Spleen (tissue), 11 donors: ENCODE data around the gene TMEM236. TPM values are rescaled to one million over a fixed set of nuclear protein-coding genes. Genes with fewer than 3 reads are reported as not detected.
A peak's percentile ranks its signal among the peaks of the same experiment; 100 is the strongest.

Experiments
- DNase-seq: peaks from one replicate; pipeline ENCODE4 v3.0.0-alpha.2; 2020
- H3K27ac ChIP-seq, 8 donors: fragments of 200-600 bp; sonication (generic) in 7 of 8; 1 replicate in 4 of 8; 2 replicates in 4 of 8; pipeline versions ENCODE4 v1.5.0 to v1.8.0; 2016 to 2021; ENCODE audit warnings: inconsistent platforms in 4 of 8, mild to moderate bottlenecking in 4 of 8, moderate library complexity in 1 of 8
- H3K27me3 ChIP-seq, 7 donors: fragments of 200-600 bp; sonication (generic) in 6 of 7; replicated peaks in 1 of 7; 1 replicate in 4 of 7; 2 replicates in 3 of 7; pipeline versions ENCODE4 v1.5.0 to v1.8.0; 2016 to 2021; ENCODE audit warnings: inconsistent platforms in 3 of 7, mild to moderate bottlenecking in 1 of 7
- H3K36me3 ChIP-seq, 6 donors: fragments of 200-600 bp; sonication (generic) in 5 of 6; 1 replicate in 4 of 6; 2 replicates in 2 of 6; pipeline versions ENCODE4 v1.5.0 to v1.8.0; 2016 to 2021; ENCODE audit warnings: inconsistent platforms in 2 of 6
- H3K4me1 ChIP-seq, 6 donors: fragments of 200-600 bp; sonication (generic) in 5 of 6; 1 replicate in 3 of 6; 2 replicates in 3 of 6; pipeline versions ENCODE4 v1.5.0 to v1.8.0; 2016 to 2021; ENCODE audit warnings: inconsistent platforms in 3 of 6
- H3K4me3 ChIP-seq, 8 donors: fragments of 200-600 bp; sonication (generic) in 7 of 8; 1 replicate in 4 of 8; 2 replicates in 4 of 8; pipeline versions ENCODE4 v1.5.0 to v1.8.0; 2016 to 2021; ENCODE audit warnings: inconsistent platforms in 4 of 8, mild to moderate bottlenecking in 4 of 8, moderate library complexity in 2 of 8
- H3K9me3 ChIP-seq, 8 donors: fragments of 200-600 bp; sonication (generic) in 7 of 8; 1 replicate in 4 of 8; 2 replicates in 4 of 8; pipeline versions ENCODE4 v1.5.0 to v1.8.0; 2016 to 2021; ENCODE audit warnings: inconsistent platforms in 4 of 8
- CTCF ChIP-seq, 11 experiments: fragments of 200-600 bp in 7 of 11; fragments of 450-650 bp in 4 of 11; sonication (generic) in 4 of 11; IDR thresholded peaks in 8 of 11; conservative IDR thresholded peaks in 3 of 11; 1 replicate in 7 of 11; 2 replicates in 4 of 11; pipeline versions ENCODE4 v1.4.0 to v1.8.0; 2016 to 2021; ENCODE audit warnings: antibody characterized with exemption in 11 of 11, inconsistent platforms in 4 of 11, mild to moderate bottlenecking in 1 of 11
- POLR2A ChIP-seq, 3 donors: fragments of 450-650 bp; IDR thresholded peaks; one replicate each; pipeline ENCODE4 v1.5.1; 2017; ENCODE audit warnings: antibody characterized with exemption in 3 of 3, mild to moderate bottlenecking in 1 of 3
- POLR2AphosphoS5 ChIP-seq, 3 donors: sonication (generic); formaldehyde crosslinking; IDR thresholded peaks; one replicate each; pipeline ENCODE4 v1.5.1; 2017; ENCODE audit warnings: antibody characterized with exemption in 3 of 3
- WGBS, 5 donors: extraction: QIAGEN DNeasy Blood & Tissue Kit in 3 of 5; methylation state at CpG; one replicate each; pipeline versions ENCODE4 v1.1.5 to v1.1.7; 2013 to 2018; 5-methylcytosine and 5-hydroxymethylcytosine counted together
- intact Hi-C: fragments of 100-400 bp; cut with DNase I; formaldehyde crosslinking; loops from one replicate; pipeline ENCODE4 v1.15.0; 2023; ENCODE audit warnings: low total_unique reads
- polyA plus RNA-seq, 3 donors: library from polyadenylated mRNA; stranded (reverse); fragments of 200-250 nt; gene quantifications; one replicate each; pipeline ENCODE4 v1.2.1, GENCODE V29; 2013
- total RNA-seq, 7 donors: library from RNA; depleted of rRNA in 3 of 7; stranded (reverse); fragments of >200 nt in 3 of 7; fragmentation: NEBNext Ultra II Directional in 4 of 7; extraction: Animal tissue kit (Norgen Biotek cat#: 25700) in 4 of 7; gene quantifications; one replicate each; pipeline versions ENCODE4 v1.1.0 to v1.2.1, GENCODE V29; 2016 to 2021
- donor health status: healthy with polysubstance abuse.
- donor health status: DM: no; HTN: no; CAD: no; lungs with moderate emphysema.
- donor health status: DM: no; HTN: no; CAD: no.
- donor health status: Bipolar disorder and iron deficiency.
- donor health status: healthy.
- donor health status: DM: no; HTN: no; CAD: no.
- donor health status: DM: yes; HTN: yes; CAD: no.

TMEM236 gene
- total and polyA plus RNA-seq, 10 donors = 0.09 to 1.9 (median 0.62) TPM

GRCh38 chr10:17808971-17809841 is 57.2 kb downstream of the TMEM236 start, which contains the start of gene MRC1:
Gene MRC1, plus strand, starts transcription at chr10:17809348. Its CDS starts 118 bp downstream, at chr10:17809466.
- intact Hi-C loops = no loop called here
- peak within 1 kb of the TSS; percentile 55 to 89 (median 78) for H3K27ac ChIP-seq
- DNase-seq = no peak

GRCh38 chr10:17811146-17811865 is 59.3 kb downstream of the TMEM236 start:
- H3K27ac ChIP-seq = peak overlapping the region in 7 of 8 donors; percentile 73 to 89 (median 78)
- peak overlapping the region; percentile 13 to 65 (median 36) for H3K4me3 ChIP-seq
- no peaks in the 10 kb centered on the region for H3K9me3 ChIP-seq
- peaks cover 0 to 11% (median 0%) of the 10 kb centered on the region in 7 donors for H3K27me3 ChIP-seq
- H3K36me3 ChIP-seq = no peaks in the 10 kb centered on the region
- peaks cover 0 to 60% (median 7%) of the 10 kb centered on the region in 6 donors for H3K4me1 ChIP-seq
- DNase-seq = no peak
- TF ChIP-seq POLR2AphosphoS5 (IDR thresholded peaks at IDR 0.05) (peak in 2 of 3 donors; percentile 21 to 39), POLR2A (IDR thresholded peaks at IDR 0.05) (no peak), CTCF (IDR thresholded peaks at IDR 0.05 in 8 of 11, conservative IDR thresholded peaks at IDR 0.05 in 3 of 11) (no peak)
- 54 to 69% (median 58%) methylated on average over 4 of the region's 4 CpGs for WGBS, 5 donors
- intact Hi-C loops = no loop called here

More at GRCh38 chr10:17808971-17809841, 57.2 kb downstream of the TMEM236 start, which contains the start of gene MRC1:
- no peak for TF ChIP-seq CTCF (IDR thresholded peaks at IDR 0.05 in 8 of 11, conservative IDR thresholded peaks at IDR 0.05 in 3 of 11)
- TF ChIP-seq POLR2AphosphoS5 (IDR thresholded peaks at IDR 0.05) = peak in 2 of 3 donors; percentile 41 to 56
- no peak for TF ChIP-seq POLR2A (IDR thresholded peaks at IDR 0.05)
- peaks cover 0 to 6% (median 0%) of the 10 kb centered on the region in 8 donors for H3K9me3 ChIP-seq
- peaks cover 0 to 40% (median 0%) of the 10 kb centered on the region in 6 donors for H3K4me1 ChIP-seq
- H3K4me3 ChIP-seq = peak within 1 kb of the TSS; percentile 31 to 65 (median 36)
- 21 to 33% (median 27%) methylated on average over 23 of the region's 23 CpGs for WGBS, 5 donors
- H3K27me3 ChIP-seq = peaks cover 0 to 6% (median 0%) of the 10 kb centered on the region in 7 donors
- no peaks in the 10 kb centered on the region for H3K36me3 ChIP-seq

- H3K27me3 ChIP-seq = peaks cover 0 to 11% (median 0%) of the 10 kb centered on the region in 7 donors
- no peak for DNase-seq
- intact Hi-C loops = no loop called here
- peaks cover 0 to 68% (median 11%) of the 10 kb centered on the region in 6 donors for H3K4me1 ChIP-seq
- TF ChIP-seq CTCF (IDR thresholded peaks at IDR 0.05 in 8 of 11, conservative IDR thresholded peaks at IDR 0.05 in 3 of 11) (no peak), POLR2AphosphoS5 (IDR thresholded peaks at IDR 0.05) (no peak), POLR2A (IDR thresholded peaks at IDR 0.05) (no peak)
- H3K36me3 ChIP-seq = no peaks in the 10 kb centered on the region
- peak overlapping the region in 2 of 8 donors; percentile 10 to 41 for H3K4me3 ChIP-seq
- H3K9me3 ChIP-seq = no peaks in the 10 kb centered on the region
- WGBS, 5 donors = 39 to 58% (median 49%) methylated on average over 5 of the region's 5 CpGs
- H3K27ac ChIP-seq = peak overlapping the region in 7 of 8 donors; percentile 54 to 82 (median 66)
Observed at GRCh38 chr10:17814973-17815372, 63.0 kb downstream of the TMEM236 start.
